GM18511 (cell line): Measurements from ENCODE around the gene BSPRY.
"Not testable (repeated sequence)": the region's sequence is repeated elsewhere in the genome, so short reads cannot be mapped to it uniquely, and the experiment has no call there.

Source experiments
- ATAC-seq: cut with Tn5 transposase; IDR thresholded peaks from one replicate; pipeline ENCODE4 v1.9.1; 2021; ENCODE audit warnings: mild to moderate bottlenecking, moderate library complexity; ENCODE audit not compliant: unreplicated experiment

The BSPRY gene

GRCh38 chr9:113368982-113369854 lies 19.9 kb downstream of the BSPRY start:
- no peak for ATAC-seq

GRCh38 chr9:113369855-113370140 lies 20.5 kb downstream of the BSPRY start:
- ATAC-seq, result no peak

GRCh38 chr9:113370806-113371325 lies 21.5 kb downstream of the BSPRY start:
- no peak for ATAC-seq

GRCh38 chr9:113372059-113372458 lies 22.7 kb downstream of the BSPRY start:
- no peak for ATAC-seq

GRCh38 chr9:113373256-113373655 lies 23.9 kb downstream of the BSPRY start:
- no peak for ATAC-seq

GRCh38 chr9:113373676-113374392 lies 24.5 kb downstream of the BSPRY start:
- ATAC-seq, result no peak

GRCh38 chr9:113375057-113376023 lies 26.0 kb downstream of the BSPRY start:
- ATAC-seq, result no peak

GRCh38 chr9:113376634-113377567 lies 27.6 kb downstream of the BSPRY start, which contains the start of gene HDHD3:
Gene HDHD3, minus strand, starts transcription at chr9:113376986. Its CDS starts 2,632 bp downstream, at chr9:113374354.
- peak; percentile 75 for ATAC-seq

GRCh38 chr9:113379094-113379828 lies 29.9 kb downstream of the BSPRY start:
- not testable (repeated sequence) for ATAC-seq

- not testable (repeated sequence) for ATAC-seq
These were observed 30.5 kb downstream of the BSPRY start for GRCh38 chr9:113379829-113380210.

- ATAC-seq, result peak; percentile 57
These were observed 31.6 kb downstream of the BSPRY start for GRCh38 chr9:113380869-113381378.

GRCh38 chr9:113381441-113381840 lies 32.1 kb downstream of the BSPRY start:
- ATAC-seq, result not testable (repeated sequence)

- no peak for ATAC-seq
These were observed 32.6 kb downstream of the BSPRY start for GRCh38 chr9:113381909-113382411.

- ATAC-seq, result no peak
These were observed 37.4 kb downstream of the BSPRY start for GRCh38 chr9:113386571-113387393.

GRCh38 chr9:113387560-113388230 lies 38.4 kb downstream of the BSPRY start:
- ATAC-seq, result no peak

GRCh38 chr9:113388833-113389232 lies 39.5 kb downstream of the BSPRY start:
- ATAC-seq, result no peak

GRCh38 chr9:113389451-113389850 lies 40.1 kb downstream of the BSPRY start:
- no peak for ATAC-seq
